Measurements from ENCODE around the gene RYK. TPM values are rescaled to one million over a fixed set of nuclear protein-coding genes. Genes with fewer than 3 reads are reported as not detected.
A peak's percentile ranks its signal among the peaks of the same experiment; 100 is the strongest.

The RYK gene
- total and polyA plus RNA-seq, 2 experiments from 2014 or later: 24.9 to 94.8 TPM

- Mint-ChIP-seq H3K4me1 (no peaks in the 10 kb centered on the region; the same call in 1 of the 3 replicates), H3K9me3 (no peaks in the 10 kb centered on the region), H3K4me3 (no peak overlapping the region), H3K36me3 (ENCODE audit: low read depth) (no peaks in the 10 kb centered on the region), H3K27me3 (ENCODE audit: insufficient read depth, low read depth, poor library complexity) (peaks cover 1% of the 10 kb centered on the region), H3K27ac (no peak overlapping the region)
- TF ChIP-seq CTCF (conservative IDR thresholded peaks at IDR 0.05; ENCODE audit: low read depth in 2 of 2): no peak
- TF ChIP-seq STAT1 (IDR thresholded peaks at IDR 0.05; ENCODE audit: unreplicated experiment): no peak
- no peak for TF ChIP-seq ETS1 (IDR thresholded peaks at IDR 0.05)
- no peak for TF ChIP-seq REST (IDR thresholded peaks at IDR 0.05; ENCODE audit: unreplicated experiment)
- no peak for TF ChIP-seq ZNF331 (CRISPR knock-in tag; IDR thresholded peaks at IDR 0.05; ENCODE audit: low read depth)
- TF ChIP-seq POLR2AphosphoS5 (IDR thresholded peaks at IDR 0.05; ENCODE audit: low read depth): no peak
- TF ChIP-seq JUNB (IDR thresholded peaks at IDR 0.05; ENCODE audit: unreplicated experiment): no peak
- Histone ChIP-seq H3K4me1 (ENCODE audit: insufficient read depth) (peaks cover 4% of the 10 kb centered on the region; the same call in 1 of the 2 replicates), H2AFZ (peak overlapping the region; percentile 83; the same call in 1 of the 2 replicates), H3K4me2 (no peak overlapping the region), H3K79me2 (replicated peaks; ENCODE audit: insufficient read depth) (no peaks in the 10 kb centered on the region), H4K20me1 (replicated peaks; ENCODE audit: insufficient read depth) (no peaks in the 10 kb centered on the region), H3K36me3 (ENCODE audit: insufficient read depth) (no peaks in the 10 kb centered on the region), H3K4me3 (no peak overlapping the region), H3K27me3 (ENCODE audit: insufficient read depth) (no peaks in the 10 kb centered on the region), H3K9me2 (ENCODE audit: insufficient read depth) (no peaks in the 10 kb centered on the region), H3F3A (replicated peaks; ENCODE audit: low read depth) (no peaks in the 10 kb centered on the region), H3K27ac (ENCODE audit: low read depth) (no peak overlapping the region)
- ATAC-seq (no peak; the same call in 2 of the 3 replicates), DNase-seq (ENCODE audit: low spot score) (no peak)
Measured at GRCh38 chr3:134282659-134283047, 32.0 kb upstream of the RYK start.

- H3K4me3 ChIP-seq: no peak overlapping the region
- no peaks in the 10 kb centered on the region for H3K9me2 ChIP-seq (ENCODE audit: insufficient read depth)
- ATAC-seq: no peak
- TF ChIP-seq NANOG (IDR thresholded peaks at IDR 0.05; ENCODE audit: borderline replicate concordance): no peak
- TF ChIP-seq CREB1 (CRISPR knock-in tag; IDR thresholded peaks at IDR 0.05; ENCODE audit: low read depth): no peak
- H4K20me1 ChIP-seq (replicated peaks; ENCODE audit: insufficient read depth): no peaks in the 10 kb centered on the region
- no peak overlapping the region for H3K27ac Mint-ChIP-seq
- H3K4me3 Mint-ChIP-seq: no peak overlapping the region
- H3K4me1 ChIP-seq (ENCODE audit: insufficient read depth): peaks cover 4% of the 10 kb centered on the region; the same call in 1 of the 2 replicates
- H3F3A ChIP-seq (replicated peaks; ENCODE audit: low read depth): no peaks in the 10 kb centered on the region
- H2AFZ ChIP-seq: peak overlapping the region; percentile 83; the same call in 1 of the 2 replicates
- no peak overlapping the region for H3K4me2 ChIP-seq
- no peaks in the 10 kb centered on the region; the same call in 1 of the 3 replicates for H3K4me1 Mint-ChIP-seq
- H3K9me3 Mint-ChIP-seq: no peaks in the 10 kb centered on the region
- peaks cover 1% of the 10 kb centered on the region for H3K27me3 Mint-ChIP-seq (ENCODE audit: insufficient read depth, low read depth, poor library complexity)
- H3K27me3 ChIP-seq (ENCODE audit: insufficient read depth): no peaks in the 10 kb centered on the region
- H3K79me2 ChIP-seq (replicated peaks; ENCODE audit: insufficient read depth): no peaks in the 10 kb centered on the region
- H3K27ac ChIP-seq (ENCODE audit: low read depth): no peak overlapping the region
- peak; percentile 19 for DNase-seq (ENCODE audit: low spot score)
- no peaks in the 10 kb centered on the region for H3K36me3 ChIP-seq (ENCODE audit: insufficient read depth)
- no peaks in the 10 kb centered on the region for H3K36me3 Mint-ChIP-seq (ENCODE audit: low read depth)
Measured at GRCh38 chr3:134281912-134282658, 31.4 kb upstream of the RYK start.
